Measurements from ENCODE around the gene CEP112.

CEP112 gene

GRCh38 chr17:65750166-65750565 lies 441.8 kb downstream of the CEP112 start:
- Histone ChIP-seq H4K20me1 (ENCODE audit: low read depth, low read length) (no peaks in the 10 kb centered on the region), H3F3A (ENCODE audit: insufficient read depth) (no peaks in the 10 kb centered on the region), H3K4me3 (ENCODE audit: insufficient read depth, low read length, poor library complexity, severe bottlenecking) (no peak overlapping the region), H3K79me2 (ENCODE audit: insufficient read depth, low read length) (no peaks in the 10 kb centered on the region), H3K9me3 (ENCODE audit: insufficient read depth, low read length) (no peaks in the 10 kb centered on the region), H3K4me2 (ENCODE audit: low read depth, low read length, poor library complexity, severe bottlenecking) (no peak overlapping the region), H2AFZ (ENCODE audit: low read depth, low read length, severe bottlenecking) (no peak overlapping the region), H3K27me3 (ENCODE audit: low read length) (no peaks in the 10 kb centered on the region), H3K27ac (ENCODE audit: low read depth, low read length) (no peak overlapping the region), H3K36me3 (ENCODE audit: low read length) (no peaks in the 10 kb centered on the region), H3K9ac (ENCODE audit: low read length) (no peak overlapping the region), H3K9me2 (replicated peaks; ENCODE audit: insufficient read depth, low read length) (no peaks in the 10 kb centered on the region)
- TF ChIP-seq CTCF (IDR thresholded peaks at IDR 0.05; ENCODE audit: insufficient read depth, low read length, poor library complexity, severe bottlenecking) (no peak), EZH2phosphoT487 (conservative IDR thresholded peaks at IDR 0.05; ENCODE audit: low read length) (no peak)

- H3K9me2 ChIP-seq (replicated peaks; ENCODE audit: insufficient read depth, low read length): no peaks in the 10 kb centered on the region
- no peak overlapping the region for H2AFZ ChIP-seq (ENCODE audit: low read depth, low read length, severe bottlenecking)
- TF ChIP-seq EZH2phosphoT487 (conservative IDR thresholded peaks at IDR 0.05; ENCODE audit: low read length) (no peak), CTCF (IDR thresholded peaks at IDR 0.05; ENCODE audit: insufficient read depth, low read length, poor library complexity, severe bottlenecking) (no peak)
- no peaks in the 10 kb centered on the region for H3K36me3 ChIP-seq (ENCODE audit: low read length)
- H3K9ac ChIP-seq (ENCODE audit: low read length): no peak overlapping the region
- no peaks in the 10 kb centered on the region for H3K79me2 ChIP-seq (ENCODE audit: insufficient read depth, low read length)
- H3F3A ChIP-seq (ENCODE audit: insufficient read depth): no peaks in the 10 kb centered on the region
- no peaks in the 10 kb centered on the region for H3K27me3 ChIP-seq (ENCODE audit: low read length)
- no peaks in the 10 kb centered on the region for H3K9me3 ChIP-seq (ENCODE audit: insufficient read depth, low read length)
- no peak overlapping the region for H3K4me2 ChIP-seq (ENCODE audit: low read depth, low read length, poor library complexity, severe bottlenecking)
- H3K27ac ChIP-seq (ENCODE audit: low read depth, low read length): no peak overlapping the region
- no peak overlapping the region for H3K4me3 ChIP-seq (ENCODE audit: insufficient read depth, low read length, poor library complexity, severe bottlenecking)
- H4K20me1 ChIP-seq (ENCODE audit: low read depth, low read length): no peaks in the 10 kb centered on the region
Measured at GRCh38 chr17:65749479-65749878, 442.5 kb downstream of the CEP112 start.

- no peak overlapping the region for H3K4me2 ChIP-seq (ENCODE audit: low read depth, low read length, poor library complexity, severe bottlenecking)
- no peaks in the 10 kb centered on the region for H3K9me3 ChIP-seq (ENCODE audit: insufficient read depth, low read length)
- H2AFZ ChIP-seq (ENCODE audit: low read depth, low read length, severe bottlenecking): no peak overlapping the region
- H3K27ac ChIP-seq (ENCODE audit: low read depth, low read length): no peak overlapping the region
- TF ChIP-seq CTCF (IDR thresholded peaks at IDR 0.05; ENCODE audit: insufficient read depth, low read length, poor library complexity, severe bottlenecking) (no peak), EZH2phosphoT487 (conservative IDR thresholded peaks at IDR 0.05; ENCODE audit: low read length) (no peak)
- no peaks in the 10 kb centered on the region for H4K20me1 ChIP-seq (ENCODE audit: low read depth, low read length)
- H3F3A ChIP-seq (ENCODE audit: insufficient read depth): no peaks in the 10 kb centered on the region
- no peaks in the 10 kb centered on the region for H3K79me2 ChIP-seq (ENCODE audit: insufficient read depth, low read length)
- no peaks in the 10 kb centered on the region for H3K9me2 ChIP-seq (replicated peaks; ENCODE audit: insufficient read depth, low read length)
- no peak overlapping the region for H3K4me3 ChIP-seq (ENCODE audit: insufficient read depth, low read length, poor library complexity, severe bottlenecking)
- H3K27me3 ChIP-seq (ENCODE audit: low read length): no peaks in the 10 kb centered on the region
- H3K36me3 ChIP-seq (ENCODE audit: low read length): no peaks in the 10 kb centered on the region
- no peak overlapping the region for H3K9ac ChIP-seq (ENCODE audit: low read length)
Measured at GRCh38 chr17:65745241-65745640, 446.7 kb downstream of the CEP112 start.

- Histone ChIP-seq H2AFZ (ENCODE audit: low read depth, low read length, severe bottlenecking) (no peak overlapping the region), H3K36me3 (ENCODE audit: low read length) (no peaks in the 10 kb centered on the region), H3K79me2 (ENCODE audit: insufficient read depth, low read length) (no peaks in the 10 kb centered on the region), H3K4me2 (ENCODE audit: low read depth, low read length, poor library complexity, severe bottlenecking) (no peak overlapping the region), H3K27ac (ENCODE audit: low read depth, low read length) (no peak overlapping the region), H3K4me3 (ENCODE audit: insufficient read depth, low read length, poor library complexity, severe bottlenecking) (no peak overlapping the region), H4K20me1 (ENCODE audit: low read depth, low read length) (no peaks in the 10 kb centered on the region), H3K9me3 (ENCODE audit: insufficient read depth, low read length) (no peaks in the 10 kb centered on the region), H3K9me2 (replicated peaks; ENCODE audit: insufficient read depth, low read length) (no peaks in the 10 kb centered on the region), H3F3A (ENCODE audit: insufficient read depth) (no peaks in the 10 kb centered on the region), H3K9ac (ENCODE audit: low read length) (no peak overlapping the region), H3K27me3 (ENCODE audit: low read length) (no peaks in the 10 kb centered on the region)
- TF ChIP-seq CTCF (IDR thresholded peaks at IDR 0.05; ENCODE audit: insufficient read depth, low read length, poor library complexity, severe bottlenecking) (no peak), EZH2phosphoT487 (conservative IDR thresholded peaks at IDR 0.05; ENCODE audit: low read length) (no peak)
Measured at GRCh38 chr17:65743308-65743655, 448.7 kb downstream of the CEP112 start.

Data from SU-DHL-6 (cell line).